AG10803 (cell line): ENCODE results near the gene PXN.

Experiments
- DNase-seq: peaks from one replicate; pipeline ENCODE4 v3.0.0; 2010; ENCODE audit warnings: low read depth
- H3K4me3 ChIP-seq: 2 replicates; pipeline ENCODE4 v1.5.1; 2011; ENCODE audit warnings: mild to moderate bottlenecking, low read length, control low read depth
- TF ChIP-seq, protein P1 (sequence below): conservative IDR thresholded peaks from 2 replicates; pipeline ENCODE4 v1.5.1; 2011; ENCODE audit warnings: mild to moderate bottlenecking, low read length, control low read depth, inconsistent platforms

The PXN gene

DNA sequence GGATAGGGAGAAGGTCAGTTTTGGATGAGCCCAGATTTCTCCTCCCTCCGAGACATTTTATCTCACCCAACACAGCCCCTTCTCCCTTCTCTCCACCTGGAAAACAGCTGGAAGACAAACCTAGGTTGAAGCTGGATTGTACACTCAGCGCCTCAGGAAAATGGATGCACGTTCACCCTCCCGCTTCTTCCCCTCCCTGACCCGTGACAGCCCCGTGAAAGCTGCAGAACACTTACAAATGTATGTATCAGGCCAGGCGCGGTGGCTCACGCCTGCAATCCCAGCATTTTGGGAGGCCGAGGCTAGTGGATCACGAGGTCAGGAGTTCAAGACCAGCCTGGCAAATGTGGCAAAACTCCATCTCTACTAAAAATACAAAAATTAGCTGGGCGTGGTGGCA, 22.0 kb upstream of the PXN start:
- TF ChIP-seq, protein P1, sequence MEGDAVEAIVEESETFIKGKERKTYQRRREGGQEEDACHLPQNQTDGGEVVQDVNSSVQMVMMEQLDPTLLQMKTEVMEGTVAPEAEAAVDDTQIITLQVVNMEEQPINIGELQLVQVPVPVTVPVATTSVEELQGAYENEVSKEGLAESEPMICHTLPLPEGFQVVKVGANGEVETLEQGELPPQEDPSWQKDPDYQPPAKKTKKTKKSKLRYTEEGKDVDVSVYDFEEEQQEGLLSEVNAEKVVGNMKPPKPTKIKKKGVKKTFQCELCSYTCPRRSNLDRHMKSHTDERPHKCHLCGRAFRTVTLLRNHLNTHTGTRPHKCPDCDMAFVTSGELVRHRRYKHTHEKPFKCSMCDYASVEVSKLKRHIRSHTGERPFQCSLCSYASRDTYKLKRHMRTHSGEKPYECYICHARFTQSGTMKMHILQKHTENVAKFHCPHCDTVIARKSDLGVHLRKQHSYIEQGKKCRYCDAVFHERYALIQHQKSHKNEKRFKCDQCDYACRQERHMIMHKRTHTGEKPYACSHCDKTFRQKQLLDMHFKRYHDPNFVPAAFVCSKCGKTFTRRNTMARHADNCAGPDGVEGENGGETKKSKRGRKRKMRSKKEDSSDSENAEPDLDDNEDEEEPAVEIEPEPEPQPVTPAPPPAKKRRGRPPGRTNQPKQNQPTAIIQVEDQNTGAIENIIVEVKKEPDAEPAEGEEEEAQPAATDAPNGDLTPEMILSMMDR: no peak
- DNase-seq: no peak
- H3K4me3 ChIP-seq: no peak overlapping the region

DNA sequence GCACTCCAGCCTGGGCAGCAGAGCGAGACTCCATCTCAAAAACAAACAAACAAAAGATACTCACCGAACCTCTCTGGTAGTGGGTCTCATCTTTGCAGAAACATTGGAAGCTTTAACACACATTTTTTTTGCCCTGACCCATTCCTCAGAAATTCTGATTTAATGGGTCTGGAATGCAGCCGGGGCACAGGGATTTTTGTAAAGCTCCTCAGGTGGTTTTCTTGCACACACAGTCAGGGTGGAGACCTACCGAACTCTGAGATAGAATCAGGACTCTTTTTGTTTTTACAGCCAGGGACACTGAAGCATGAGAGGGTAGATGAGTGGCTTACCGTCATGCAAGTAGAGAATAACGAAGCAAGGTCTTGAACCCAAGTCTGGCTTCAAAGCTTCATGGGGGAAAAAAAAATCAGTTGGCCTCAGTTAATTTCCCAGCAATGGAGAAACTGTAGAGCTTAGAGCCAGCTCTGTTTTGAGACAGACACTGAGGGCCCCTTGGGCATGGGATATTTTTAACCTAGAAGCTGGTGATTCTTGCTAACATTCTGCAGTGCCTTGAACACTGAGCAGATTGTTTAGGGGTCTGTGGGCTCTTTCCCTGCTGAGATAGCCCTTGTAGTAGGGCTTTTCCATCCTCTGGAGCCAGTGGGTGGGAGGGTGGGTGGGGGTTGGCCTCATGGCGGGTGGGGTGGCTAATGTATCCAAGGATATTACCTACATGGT, 21.4 kb upstream of the PXN start:
- no peak for DNase-seq
- TF ChIP-seq, protein P1: no peak
- H3K4me3 ChIP-seq: no peak overlapping the region

DNA sequence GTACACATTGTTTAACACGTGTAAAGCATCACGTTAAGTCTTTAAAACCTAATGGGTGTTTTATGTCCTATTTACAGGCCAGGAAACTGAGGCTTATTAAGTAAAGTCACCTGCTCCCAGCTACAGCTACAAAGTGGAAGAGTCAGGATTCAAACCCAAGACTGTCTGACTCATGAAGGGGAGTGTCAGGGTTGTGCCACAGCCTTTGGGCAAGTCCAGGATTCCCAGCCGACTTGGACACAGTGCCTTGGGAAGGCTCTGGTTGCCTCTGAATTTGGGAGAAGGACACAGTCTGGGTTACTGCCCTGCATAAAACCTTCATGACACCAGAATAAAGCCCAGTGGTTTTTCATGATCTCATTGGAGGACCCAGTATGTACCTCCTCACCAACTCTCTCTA, 18.9 kb upstream of the PXN start:
- TF ChIP-seq, protein P1: no peak
- H3K4me3 ChIP-seq: no peak overlapping the region
- DNase-seq: no peak

DNA sequence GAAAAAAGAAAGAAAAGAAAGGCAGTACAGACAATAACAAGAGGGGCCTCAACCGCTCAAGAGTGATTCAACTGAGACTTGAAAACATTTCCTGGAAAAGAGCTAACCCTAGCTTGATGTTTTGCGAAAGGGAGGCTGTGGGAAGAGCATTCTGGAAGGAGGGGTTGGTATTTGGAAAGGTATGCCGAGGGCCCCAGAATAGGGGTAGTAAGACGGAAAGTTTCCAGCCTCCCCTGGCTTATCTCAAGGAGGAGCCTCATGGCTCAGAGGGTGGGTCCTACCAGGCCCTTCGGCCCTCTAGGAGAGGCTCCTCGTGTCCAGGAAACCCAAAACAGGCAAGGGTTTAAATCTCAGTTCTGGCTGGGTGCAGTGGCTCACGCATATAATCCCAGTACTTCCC, 17.8 kb upstream of the PXN start:
- no peak overlapping the region for H3K4me3 ChIP-seq
- DNase-seq: no peak
- TF ChIP-seq, protein P1: no peak

DNA sequence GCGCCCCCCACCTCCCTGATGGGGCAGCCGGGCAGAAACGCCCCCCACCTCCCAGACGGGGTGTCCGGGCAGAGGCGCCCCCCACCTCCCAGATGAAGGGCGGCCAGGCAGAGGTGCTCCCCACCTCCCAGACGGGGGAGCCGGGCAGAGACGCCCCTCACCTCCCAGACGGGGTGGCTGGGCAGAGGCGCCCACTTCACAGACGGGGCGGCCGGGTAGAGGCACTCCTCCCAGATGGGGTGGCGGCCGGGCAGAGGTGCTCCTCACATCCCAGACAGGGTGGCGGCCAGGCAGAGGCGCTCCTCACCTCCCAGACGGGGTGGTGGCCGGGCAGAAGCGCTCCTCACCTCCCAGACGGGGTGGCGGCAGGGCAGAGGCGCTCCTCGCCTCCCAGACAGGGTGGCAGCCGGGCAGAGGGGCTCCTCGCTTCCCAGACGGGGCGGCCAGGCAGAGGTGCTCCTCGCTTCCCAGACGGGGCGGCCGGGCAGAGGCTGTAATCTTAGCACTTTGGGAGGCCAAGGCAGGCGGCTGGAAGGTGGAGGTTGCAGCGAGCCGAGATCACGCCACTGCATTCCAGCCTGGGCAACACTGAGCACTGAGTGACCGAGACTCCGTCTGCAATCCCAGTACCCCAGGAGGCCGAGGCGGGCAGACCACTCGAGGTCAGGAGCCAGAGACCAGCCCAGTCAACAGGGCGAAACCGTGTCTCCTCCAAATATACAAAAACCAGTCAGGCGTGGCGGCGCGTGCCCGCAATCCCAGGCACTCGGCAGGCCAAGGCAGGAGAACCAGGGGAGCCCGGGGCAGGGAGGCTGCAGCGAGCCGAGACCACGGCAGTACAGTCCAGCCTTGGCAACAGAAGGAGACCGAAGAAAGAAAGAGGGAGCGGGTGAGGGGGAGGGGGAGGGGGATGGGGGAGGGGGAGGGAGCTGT, 12.9 kb upstream of the PXN start:
- H3K4me3 ChIP-seq: no peak overlapping the region
- no peak for DNase-seq
- TF ChIP-seq, protein P1: no peak

DNA sequence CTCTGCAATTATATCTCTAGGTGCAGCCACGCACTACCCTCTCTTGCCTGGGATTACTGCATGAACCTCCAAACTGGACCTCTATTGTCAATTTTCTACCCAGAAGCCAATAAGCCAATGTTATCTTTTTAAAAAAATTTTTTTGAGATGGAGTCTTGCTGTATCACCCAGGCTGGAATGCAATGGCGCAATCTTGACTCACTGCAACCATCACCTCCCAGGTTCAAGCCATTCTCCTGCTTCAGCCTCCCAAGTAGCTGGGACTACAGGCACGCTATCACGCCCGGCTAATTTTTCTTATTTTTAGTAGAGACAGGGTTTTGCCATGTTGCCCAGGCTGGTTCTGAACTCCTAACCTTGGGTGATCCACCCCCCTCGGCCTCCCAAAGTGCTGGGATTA, 11.2 kb upstream of the PXN start:
- TF ChIP-seq, protein P1: no peak
- H3K4me3 ChIP-seq: no peak overlapping the region
- peak; percentile 42 for DNase-seq
